Type B pancreatic cell (in vitro differentiated cells): Measurements from ENCODE around the gene BPGM. TPM values are rescaled to one million over a fixed set of nuclear protein-coding genes. Genes with fewer than 3 reads are reported as not detected.

ENCODE experiments used
- DNase-seq: peaks from one replicate; pipeline ENCODE4 v3.0.0; 2021; ENCODE audit warnings: mixed read lengths; ENCODE audit not compliant: unreplicated experiment; ENCODE audit errors: extremely low spot score
- H3K27ac Mint-ChIP-seq: 2 replicates; pipeline ENCODE4 v1.8.0; 2021; ENCODE audit warnings: mild to moderate bottlenecking, mixed read lengths
- H3K27me3 Mint-ChIP-seq: 2 replicates; pipeline ENCODE4 v1.8.0; 2021; ENCODE audit warnings: mixed read lengths
- H3K36me3 Mint-ChIP-seq: 2 replicates; pipeline ENCODE4 v1.8.0; 2021; ENCODE audit warnings: mixed read lengths
- H3K4me1 Mint-ChIP-seq: one replicate; pipeline ENCODE4 v1.8.0; 2021; ENCODE audit warnings: mixed read lengths; ENCODE audit not compliant: unreplicated experiment
- H3K4me3 Mint-ChIP-seq: 2 replicates; pipeline ENCODE4 v1.8.0; 2021; ENCODE audit warnings: mild to moderate bottlenecking, mixed read lengths
- H3K9me3 Mint-ChIP-seq: 2 replicates; pipeline ENCODE4 v1.8.0; 2021; ENCODE audit warnings: mixed read lengths
- total RNA-seq: library from RNA; stranded (reverse); gene quantifications from 2 replicates; pipeline ENCODE4 v1.2.1, GENCODE V29; 2021; ENCODE audit warnings: low replicate concordance
- TF ChIP-seq, protein P1 (sequence below): fragments of 200-600 bp; sonication (generic); conservative IDR thresholded peaks from 2 replicates; pipeline ENCODE4 v1.5.0; 2021; ENCODE audit warnings: antibody characterized with exemption, mild to moderate bottlenecking

BPGM gene
- total RNA-seq, 1 donor from 2014 or later = 19.6 TPM

DNA sequence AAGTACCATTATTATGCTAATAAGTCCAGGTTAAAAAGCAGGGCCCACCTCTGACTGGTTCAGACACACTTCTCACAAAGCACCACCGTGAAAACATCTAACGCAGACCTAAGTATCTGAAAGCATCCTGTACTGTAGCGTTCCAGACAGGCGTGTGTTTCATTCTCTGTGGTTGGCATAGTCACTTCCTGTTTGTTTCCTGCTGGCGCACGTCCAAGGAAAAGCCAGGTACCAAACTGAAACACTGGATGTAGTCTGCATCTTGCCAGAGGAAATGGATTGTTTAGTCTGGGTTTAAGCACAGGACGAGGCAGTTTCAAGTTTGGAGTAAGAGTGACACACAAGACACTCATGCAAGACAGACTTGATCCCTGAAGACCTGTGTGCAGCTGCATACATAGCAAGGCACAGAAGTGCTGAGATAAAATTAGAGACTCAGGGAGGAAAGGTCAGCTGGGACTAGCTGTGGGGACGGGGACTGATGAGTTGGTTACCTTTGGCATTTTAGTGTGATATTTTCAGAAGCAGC lies 23.3 kb downstream of the BPGM start:
- no peak overlapping the region for H3K27ac Mint-ChIP-seq
- H3K4me3 Mint-ChIP-seq = no peak overlapping the region
- DNase-seq = no peak
- TF ChIP-seq, protein P1, sequence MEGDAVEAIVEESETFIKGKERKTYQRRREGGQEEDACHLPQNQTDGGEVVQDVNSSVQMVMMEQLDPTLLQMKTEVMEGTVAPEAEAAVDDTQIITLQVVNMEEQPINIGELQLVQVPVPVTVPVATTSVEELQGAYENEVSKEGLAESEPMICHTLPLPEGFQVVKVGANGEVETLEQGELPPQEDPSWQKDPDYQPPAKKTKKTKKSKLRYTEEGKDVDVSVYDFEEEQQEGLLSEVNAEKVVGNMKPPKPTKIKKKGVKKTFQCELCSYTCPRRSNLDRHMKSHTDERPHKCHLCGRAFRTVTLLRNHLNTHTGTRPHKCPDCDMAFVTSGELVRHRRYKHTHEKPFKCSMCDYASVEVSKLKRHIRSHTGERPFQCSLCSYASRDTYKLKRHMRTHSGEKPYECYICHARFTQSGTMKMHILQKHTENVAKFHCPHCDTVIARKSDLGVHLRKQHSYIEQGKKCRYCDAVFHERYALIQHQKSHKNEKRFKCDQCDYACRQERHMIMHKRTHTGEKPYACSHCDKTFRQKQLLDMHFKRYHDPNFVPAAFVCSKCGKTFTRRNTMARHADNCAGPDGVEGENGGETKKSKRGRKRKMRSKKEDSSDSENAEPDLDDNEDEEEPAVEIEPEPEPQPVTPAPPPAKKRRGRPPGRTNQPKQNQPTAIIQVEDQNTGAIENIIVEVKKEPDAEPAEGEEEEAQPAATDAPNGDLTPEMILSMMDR = no peak
- peaks cover 26% of the 10 kb centered on the region for H3K36me3 Mint-ChIP-seq
- no peaks in the 10 kb centered on the region for H3K27me3 Mint-ChIP-seq
- H3K9me3 Mint-ChIP-seq = no peaks in the 10 kb centered on the region
- H3K4me1 Mint-ChIP-seq = peaks cover 3% of the 10 kb centered on the region

DNA sequence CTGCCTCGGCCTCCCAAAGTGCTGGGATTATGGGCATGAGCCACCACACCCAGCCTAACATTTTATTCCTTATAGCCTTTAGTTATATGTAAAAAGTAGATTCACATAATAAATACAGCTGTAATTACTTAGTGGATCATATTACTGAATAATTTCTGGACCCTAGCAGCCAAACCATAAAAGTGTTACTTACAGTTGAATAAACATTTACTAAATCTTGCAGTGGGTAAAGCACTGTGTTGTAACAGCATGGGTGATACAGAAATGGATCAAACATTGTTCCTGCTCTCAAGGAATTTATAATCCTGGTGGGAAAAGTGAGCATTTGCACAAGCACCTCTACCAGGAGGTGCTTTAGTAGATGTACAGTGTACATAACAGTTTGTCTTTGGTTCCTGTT lies 25.0 kb downstream of the BPGM start:
- H3K9me3 Mint-ChIP-seq = no peaks in the 10 kb centered on the region
- H3K36me3 Mint-ChIP-seq = peaks cover 19% of the 10 kb centered on the region
- TF ChIP-seq, protein P1 = no peak
- H3K27me3 Mint-ChIP-seq = no peaks in the 10 kb centered on the region
- H3K4me3 Mint-ChIP-seq = no peak overlapping the region
- DNase-seq = no peak
- peaks cover 3% of the 10 kb centered on the region for H3K4me1 Mint-ChIP-seq
- H3K27ac Mint-ChIP-seq = no peak overlapping the region

DNA sequence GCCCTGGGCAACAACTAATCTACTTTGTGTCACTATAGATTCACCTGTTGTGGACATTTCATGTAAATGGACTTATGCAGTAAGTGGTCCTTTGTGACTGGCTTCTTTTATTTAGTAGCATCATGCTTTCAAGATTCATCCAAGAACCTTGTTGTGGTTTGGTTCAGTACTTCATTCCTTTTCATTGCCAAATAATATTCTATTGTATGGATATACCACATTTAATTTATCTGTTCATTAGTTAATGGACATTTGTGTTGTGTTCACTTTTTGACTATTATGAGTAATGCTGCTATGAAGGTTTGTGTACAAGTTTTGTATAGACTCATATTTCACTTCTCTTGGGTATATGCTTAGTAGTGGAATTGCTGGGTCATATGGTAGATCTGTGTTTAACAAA lies 27.8 kb downstream of the BPGM start:
- Mint-ChIP-seq H3K36me3 (peaks cover 21% of the 10 kb centered on the region), H3K4me3 (no peak overlapping the region), H3K9me3 (no peaks in the 10 kb centered on the region), H3K27ac (no peak overlapping the region), H3K4me1 (peaks cover 8% of the 10 kb centered on the region), H3K27me3 (no peaks in the 10 kb centered on the region)
- no peak for DNase-seq
- TF ChIP-seq, protein P1 = no peak

- no peak for DNase-seq
- Mint-ChIP-seq H3K9me3 (no peaks in the 10 kb centered on the region), H3K36me3 (peaks cover 32% of the 10 kb centered on the region), H3K4me3 (no peak overlapping the region), H3K27ac (no peak overlapping the region), H3K27me3 (no peaks in the 10 kb centered on the region), H3K4me1 (peaks cover 5% of the 10 kb centered on the region)
- TF ChIP-seq, protein P1 = no peak
Observed at GRCh38 chr7:134676743-134677142, 30.1 kb downstream of the BPGM start.

DNA sequence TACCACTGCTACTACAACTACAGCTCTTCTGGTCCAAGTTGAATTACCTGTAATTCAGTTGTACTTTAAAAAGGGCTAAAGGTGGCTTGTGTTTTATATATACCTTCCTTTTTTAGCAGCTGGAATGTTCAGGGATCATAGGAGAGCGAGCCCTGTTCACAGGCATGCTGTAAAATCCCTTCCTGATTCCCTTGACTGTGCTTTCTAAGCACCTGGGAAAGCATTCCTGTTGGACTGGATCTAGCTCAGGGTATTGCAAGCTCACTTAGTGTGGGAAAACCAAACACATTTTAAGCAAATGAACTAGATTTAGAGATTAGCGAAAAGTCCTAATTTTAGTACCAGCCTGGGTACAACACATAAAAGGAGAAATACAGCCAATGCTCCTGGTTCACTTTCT lies 31.5 kb downstream of the BPGM start:
- TF ChIP-seq, protein P1 = no peak

GRCh38 chr7:134679006-134679405 lies 32.4 kb downstream of the BPGM start:
- peaks cover 23% of the 10 kb centered on the region for H3K36me3 Mint-ChIP-seq
- no peaks in the 10 kb centered on the region for H3K27me3 Mint-ChIP-seq
- TF ChIP-seq, protein P1 = no peak
- peaks cover 5% of the 10 kb centered on the region for H3K4me1 Mint-ChIP-seq
- H3K27ac Mint-ChIP-seq = no peak overlapping the region
- H3K9me3 Mint-ChIP-seq = no peaks in the 10 kb centered on the region
- H3K4me3 Mint-ChIP-seq = no peak overlapping the region
- DNase-seq = no peak

More for the DNA sequence above, 31.5 kb downstream of the BPGM start:
- Mint-ChIP-seq H3K4me3 (no peak overlapping the region), H3K27ac (no peak overlapping the region), H3K4me1 (peaks cover 5% of the 10 kb centered on the region), H3K27me3 (no peaks in the 10 kb centered on the region), H3K9me3 (no peaks in the 10 kb centered on the region), H3K36me3 (peaks cover 27% of the 10 kb centered on the region)
- no peak for DNase-seq
